GM21528 (cell line): ENCODE data around the gene SYNE1.

Experiments
- ATAC-seq: cut with Tn5 transposase; IDR thresholded peaks from one replicate; pipeline ENCODE4 v1.9.1; 2021; ENCODE audit warnings: mild to moderate bottlenecking, moderate library complexity; ENCODE audit not compliant: unreplicated experiment, low FRiP score

SYNE1 gene

GRCh38 chr6:152301021-152301764 is 336.0 kb downstream of the SYNE1 start:
- ATAC-seq, result peak; percentile 27

- no peak for ATAC-seq
These were observed 336.6 kb downstream of the SYNE1 start for GRCh38 chr6:152300517-152300916.

- ATAC-seq, result no peak
These were observed 338.1 kb downstream of the SYNE1 start for GRCh38 chr6:152298848-152299735.

GRCh38 chr6:152298055-152298647 is 339.0 kb downstream of the SYNE1 start:
- no peak for ATAC-seq

- no peak for ATAC-seq
These were observed 340.4 kb downstream of the SYNE1 start for GRCh38 chr6:152296648-152297376.

GRCh38 chr6:152295920-152296319 is 341.2 kb downstream of the SYNE1 start:
- no peak for ATAC-seq

- no peak for ATAC-seq
These were observed 341.8 kb downstream of the SYNE1 start for GRCh38 chr6:152295346-152295745.

- ATAC-seq, result no peak
These were observed 343.8 kb downstream of the SYNE1 start for GRCh38 chr6:152293404-152293803.

GRCh38 chr6:152292555-152292954 is 344.6 kb downstream of the SYNE1 start:
- no peak for ATAC-seq

GRCh38 chr6:152290693-152291092 is 346.5 kb downstream of the SYNE1 start:
- no peak for ATAC-seq

GRCh38 chr6:152277826-152278329 is 359.3 kb downstream of the SYNE1 start:
- ATAC-seq, result no peak

- ATAC-seq, result no peak
These were observed 363.5 kb downstream of the SYNE1 start for GRCh38 chr6:152273638-152274037.

GRCh38 chr6:152273002-152273401 is 364.2 kb downstream of the SYNE1 start:
- ATAC-seq, result no peak

- no peak for ATAC-seq
These were observed 364.7 kb downstream of the SYNE1 start for GRCh38 chr6:152272486-152272885.

- peak; percentile 74 for ATAC-seq
These were observed 365.2 kb downstream of the SYNE1 start for GRCh38 chr6:152271776-152272464.

- no peak for ATAC-seq
These were observed 366.7 kb downstream of the SYNE1 start for GRCh38 chr6:152270301-152270925.

- ATAC-seq, result no peak
These were observed 368.2 kb downstream of the SYNE1 start for GRCh38 chr6:152268846-152269442.

GRCh38 chr6:152267967-152268845 is 369.0 kb downstream of the SYNE1 start:
- no peak for ATAC-seq
